Tibial artery (tissue), 4 donors: ENCODE data around the gene TXNDC15.

Source experiments
- DNase-seq, 2 donors: peaks; one replicate each; pipeline ENCODE4 v3.0.0-alpha.2; 2019
- H3K27ac ChIP-seq, 2 donors: fragments of 200-600 bp; sonication (generic) in 1 of 2; 1 replicate in 1 of 2; 2 replicates in 1 of 2; pipeline ENCODE4 v1.5.1; 2018 to 2019; ENCODE audit warnings: mild to moderate bottlenecking in 1 of 2
- H3K27me3 ChIP-seq, 2 donors: fragments of 200-600 bp; sonication (generic) in 1 of 2; one replicate each; pipeline versions ENCODE4 v1.5.1 to v1.6.0; 2016 to 2019
- H3K36me3 ChIP-seq, 3 donors: fragments of 200-600 bp; sonication (generic) in 2 of 3; one replicate each; pipeline ENCODE4 v1.5.1; 2016 to 2019; ENCODE audit warnings: mild to moderate bottlenecking in 2 of 3
- H3K4me1 ChIP-seq, 4 donors: fragments of 200-600 bp; sonication (generic) in 2 of 4; 1 replicate in 3 of 4; 2 replicates in 1 of 4; pipeline ENCODE4 v1.5.1; 2016 to 2019
- H3K4me3 ChIP-seq, 2 donors: fragments of 200-600 bp; sonication (generic) in 1 of 2; 1 replicate in 1 of 2; 2 replicates in 1 of 2; pipeline ENCODE4 v1.5.1; 2018 to 2019; ENCODE audit warnings: mild to moderate bottlenecking in 2 of 2
- H3K9me3 ChIP-seq, 3 donors: fragments of 200-600 bp; sonication (generic) in 1 of 3; one replicate each; pipeline ENCODE4 v1.5.1; 2016 to 2019
- intact Hi-C: fragments of 100-400 bp; cut with DNase I; formaldehyde crosslinking; loops from one replicate; pipeline ENCODE4 v1.15.0; 2023; ENCODE audit warnings: low total_unique reads
- TF ChIP-seq, protein P1 (sequence below), 2 experiments: fragments of 200-600 bp in 1 of 2; fragments of 450-650 bp in 1 of 2; IDR thresholded peaks; one replicate each; pipeline ENCODE4 v1.5.1; 2017 to 2019; ENCODE audit warnings: antibody characterized with exemption in 2 of 2, mild to moderate bottlenecking in 1 of 2, moderate library complexity in 1 of 2

The TXNDC15 gene

DNA sequence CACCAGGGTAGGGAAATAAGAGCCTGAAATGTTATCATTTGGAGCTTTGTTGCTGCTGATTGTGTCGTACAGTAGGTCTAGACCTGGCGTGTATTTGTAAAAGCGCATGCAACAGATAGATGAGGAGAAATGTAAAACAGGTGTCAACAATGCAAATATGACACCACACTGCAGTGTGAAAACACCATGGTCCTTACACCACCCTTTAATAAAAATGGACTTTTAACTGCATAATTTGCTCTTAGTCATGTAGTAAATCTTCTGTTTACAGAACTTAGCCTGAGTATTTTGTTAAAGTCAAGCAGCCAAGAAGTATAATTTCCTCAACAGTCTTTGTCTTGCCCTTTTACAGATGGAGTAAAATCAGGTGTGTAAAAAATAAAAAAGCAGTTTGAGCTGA is 44.7 kb downstream of the TXNDC15 start:
- no peak for DNase-seq
- Histone ChIP-seq H3K36me3 (peaks cover 8 to 21% (median 13%) of the 10 kb centered on the region in 3 donors), H3K27ac (no peak overlapping the region), H3K9me3 (no peaks in the 10 kb centered on the region), H3K4me1 (no peaks in the 10 kb centered on the region), H3K27me3 (no peaks in the 10 kb centered on the region), H3K4me3 (no peak overlapping the region)
- TF ChIP-seq, protein P1, sequence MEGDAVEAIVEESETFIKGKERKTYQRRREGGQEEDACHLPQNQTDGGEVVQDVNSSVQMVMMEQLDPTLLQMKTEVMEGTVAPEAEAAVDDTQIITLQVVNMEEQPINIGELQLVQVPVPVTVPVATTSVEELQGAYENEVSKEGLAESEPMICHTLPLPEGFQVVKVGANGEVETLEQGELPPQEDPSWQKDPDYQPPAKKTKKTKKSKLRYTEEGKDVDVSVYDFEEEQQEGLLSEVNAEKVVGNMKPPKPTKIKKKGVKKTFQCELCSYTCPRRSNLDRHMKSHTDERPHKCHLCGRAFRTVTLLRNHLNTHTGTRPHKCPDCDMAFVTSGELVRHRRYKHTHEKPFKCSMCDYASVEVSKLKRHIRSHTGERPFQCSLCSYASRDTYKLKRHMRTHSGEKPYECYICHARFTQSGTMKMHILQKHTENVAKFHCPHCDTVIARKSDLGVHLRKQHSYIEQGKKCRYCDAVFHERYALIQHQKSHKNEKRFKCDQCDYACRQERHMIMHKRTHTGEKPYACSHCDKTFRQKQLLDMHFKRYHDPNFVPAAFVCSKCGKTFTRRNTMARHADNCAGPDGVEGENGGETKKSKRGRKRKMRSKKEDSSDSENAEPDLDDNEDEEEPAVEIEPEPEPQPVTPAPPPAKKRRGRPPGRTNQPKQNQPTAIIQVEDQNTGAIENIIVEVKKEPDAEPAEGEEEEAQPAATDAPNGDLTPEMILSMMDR (IDR thresholded peaks at IDR 0.05), result no peak
- intact Hi-C loops, result no loop called here

DNA sequence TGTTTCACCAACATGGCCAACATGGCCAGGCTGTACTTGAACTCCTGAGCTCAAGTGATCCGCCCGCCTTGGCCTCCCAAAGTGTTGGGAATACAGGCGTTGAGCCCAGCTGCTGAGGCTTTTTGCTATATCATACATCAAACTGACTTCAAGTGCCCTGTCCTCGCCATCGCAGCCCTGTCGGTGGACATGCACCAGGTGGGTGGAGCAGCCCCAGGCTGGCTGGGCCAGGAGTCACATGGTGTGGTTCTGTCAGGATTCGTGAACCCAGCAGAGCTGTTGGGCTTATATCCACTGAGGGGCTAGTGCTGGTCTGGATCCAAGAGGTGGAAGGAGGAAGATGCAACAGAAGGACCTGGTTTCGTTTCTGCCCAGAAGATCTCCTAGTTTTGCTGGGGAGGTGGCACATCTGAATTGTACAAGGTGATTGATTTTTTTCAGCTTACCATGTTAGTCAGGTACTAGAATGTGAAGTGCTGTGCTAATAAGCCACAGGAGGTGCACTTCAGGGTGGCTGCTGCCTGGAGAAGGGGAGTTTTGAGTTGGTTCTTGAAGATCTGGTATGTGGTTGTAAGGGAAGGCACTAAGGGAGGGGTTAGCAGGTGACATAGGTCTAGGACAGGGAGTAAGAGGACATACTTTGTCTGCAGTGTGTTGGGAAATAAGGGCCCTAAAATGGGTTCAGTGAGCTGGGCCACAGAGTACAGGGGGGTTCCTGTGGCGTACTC is 46.8 kb downstream of the TXNDC15 start:
- TF ChIP-seq, protein P1 (IDR thresholded peaks at IDR 0.05), result no peak
- H3K4me3 ChIP-seq, result no peak overlapping the region
- peaks cover 0 to under 1% (median under 1%) of the 10 kb centered on the region in 3 donors for H3K36me3 ChIP-seq
- H3K27ac ChIP-seq, result no peak overlapping the region
- no peaks in the 10 kb centered on the region for H3K4me1 ChIP-seq
- no peaks in the 10 kb centered on the region for H3K9me3 ChIP-seq
- no peak for DNase-seq
- H3K27me3 ChIP-seq, result no peaks in the 10 kb centered on the region
- intact Hi-C loops, result loop anchor here (10.0 kb wide), 1 partner anchor 264 kb away; no protein-coding TSS in a partner anchor

DNA sequence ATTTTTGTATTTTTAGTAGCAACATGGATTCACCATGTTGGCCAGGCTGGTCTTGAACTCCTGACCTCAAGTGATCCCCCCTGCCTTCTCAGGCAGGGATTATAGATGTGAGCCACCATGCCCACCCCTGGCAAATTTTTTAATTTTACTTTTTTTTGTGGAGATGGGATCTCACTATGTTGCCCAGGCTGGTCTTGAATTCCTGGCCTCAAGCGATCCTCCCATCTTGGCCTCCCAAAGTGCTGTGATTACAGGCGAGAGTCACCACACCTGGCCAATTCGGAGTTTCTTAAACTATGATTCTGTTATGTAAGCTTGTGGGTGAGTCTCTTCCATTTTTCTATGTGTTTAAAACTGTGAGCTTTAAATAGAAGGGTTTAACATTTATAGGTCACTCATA is 58.3 kb downstream of the TXNDC15 start:
- Histone ChIP-seq H3K27ac (no peak overlapping the region), H3K4me3 (no peak overlapping the region), H3K36me3 (peaks cover 3 to 26% (median 6%) of the 10 kb centered on the region in 3 donors), H3K4me1 (no peaks in the 10 kb centered on the region), H3K27me3 (no peaks in the 10 kb centered on the region), H3K9me3 (no peaks in the 10 kb centered on the region)
- TF ChIP-seq, protein P1 (IDR thresholded peaks at IDR 0.05), result no peak
- DNase-seq, result no peak
- intact Hi-C loops, result no loop called here

DNA sequence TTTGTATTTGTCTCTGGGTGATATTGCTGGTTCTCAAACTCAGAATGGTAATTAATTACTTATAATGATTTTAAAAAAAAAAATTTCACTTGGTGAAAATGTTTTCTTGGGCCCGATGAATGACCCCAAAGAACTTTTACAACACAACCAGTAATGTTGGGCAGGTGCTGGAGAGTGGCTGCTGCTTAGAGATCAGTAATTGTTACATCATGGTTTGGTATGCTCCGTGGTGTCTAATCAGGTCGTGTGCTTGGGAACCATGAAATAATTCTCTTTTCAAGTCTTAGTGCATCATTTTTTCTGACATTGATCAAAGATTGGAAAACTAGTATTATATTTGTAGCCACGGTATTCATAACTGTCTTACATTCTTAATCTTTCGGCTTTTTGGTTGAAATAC is 60.0 kb downstream of the TXNDC15 start:
- no peak for DNase-seq
- Histone ChIP-seq H3K27ac (no peak overlapping the region), H3K36me3 (peaks cover 3 to 30% (median 6%) of the 10 kb centered on the region in 3 donors), H3K4me3 (no peak overlapping the region), H3K27me3 (no peaks in the 10 kb centered on the region), H3K9me3 (no peaks in the 10 kb centered on the region), H3K4me1 (no peaks in the 10 kb centered on the region)
- TF ChIP-seq, protein P1 (IDR thresholded peaks at IDR 0.05), result no peak
- intact Hi-C loops, result no loop called here

DNA sequence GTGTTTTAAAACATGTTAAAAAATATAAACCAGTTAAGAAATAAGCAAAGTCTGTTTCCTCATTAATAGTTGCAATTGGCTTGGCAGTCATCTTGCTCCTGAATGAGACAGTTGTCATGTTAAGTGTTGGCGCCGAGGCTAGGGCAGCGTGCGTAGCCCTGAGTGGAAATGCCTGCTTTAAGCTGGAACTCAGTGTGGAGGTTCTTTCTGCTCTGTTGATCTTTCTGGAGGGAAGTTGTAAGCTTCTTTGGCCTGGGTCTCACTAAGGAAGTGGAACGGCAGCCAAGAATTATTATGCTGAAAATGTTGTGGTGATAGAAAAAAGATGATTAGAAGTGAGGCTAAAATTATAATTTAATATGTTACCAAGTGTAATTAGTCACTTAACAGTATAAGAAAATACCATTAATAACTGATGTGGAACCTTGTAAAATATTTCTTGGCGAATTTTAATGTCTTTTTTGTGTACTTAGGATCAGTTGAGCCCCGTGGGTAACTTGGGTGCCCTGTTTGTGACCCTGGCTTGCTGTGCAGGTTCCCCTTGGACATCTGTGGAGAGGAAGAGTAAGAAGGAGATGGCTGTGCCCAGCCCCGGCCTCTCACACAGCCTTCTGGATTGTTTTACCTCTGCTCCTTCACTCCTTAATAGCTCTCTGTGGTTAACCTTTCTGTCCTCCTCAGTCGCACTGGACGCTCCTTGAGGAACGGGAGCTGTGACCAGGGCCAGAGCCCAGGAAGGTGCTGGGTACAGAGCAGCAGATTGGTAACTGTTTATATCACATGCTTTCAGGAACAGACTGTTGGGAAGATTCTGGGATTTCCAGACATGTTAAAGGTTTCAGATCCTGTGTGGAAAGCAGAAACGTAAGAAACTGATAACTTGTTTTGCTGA is 61.8 kb downstream of the TXNDC15 start:
- Histone ChIP-seq H3K4me3 (no peak overlapping the region), H3K9me3 (no peaks in the 10 kb centered on the region), H3K27me3 (no peaks in the 10 kb centered on the region), H3K4me1 (no peaks in the 10 kb centered on the region), H3K27ac (no peak overlapping the region), H3K36me3 (peaks cover 3 to 17% (median 6%) of the 10 kb centered on the region in 3 donors)
- intact Hi-C loops, result no loop called here
- no peak for DNase-seq
- TF ChIP-seq, protein P1 (IDR thresholded peaks at IDR 0.05), result no peak
